Small intestine (tissue), 7 donors: Measurements from ENCODE around the gene DFFB. TPM values are rescaled to one million over a fixed set of nuclear protein-coding genes. Genes with fewer than 3 reads are reported as not detected.

Source experiments
- DNase-seq, 2 donors: peaks; one replicate each; pipeline versions ENCODE4 v3.0.0 to v3.0.0-alpha.2; 2013
- FAIRE-seq: peaks from 2 replicates; lab custom pipeline; 2012; peaks lifted over from hg19 to GRCh38; lab: Jason Lieb, UNC
- H3K27ac ChIP-seq, 3 donors: one replicate each; pipeline ENCODE4 v1.5.1; 2013; ENCODE audit warnings: low read length in 2 of 3, mild to moderate bottlenecking in 2 of 3, control low read depth in 1 of 3, inconsistent platforms in 1 of 3, low read depth in 1 of 3, moderate library complexity in 1 of 3
- H3K27me3 ChIP-seq, 3 donors: one replicate each; pipeline ENCODE4 v1.6.1; 2013; ENCODE audit warnings: low read length in 3 of 3, inconsistent platforms in 1 of 3; ENCODE audit not compliant: control insufficient read depth in 3 of 3, insufficient read depth in 3 of 3
- H3K36me3 ChIP-seq, 3 donors: one replicate each; pipeline ENCODE4 v1.6.1; 2013; ENCODE audit warnings: low read length in 3 of 3, inconsistent platforms in 1 of 3, low read depth in 1 of 3, mild to moderate bottlenecking in 1 of 3, moderate library complexity in 1 of 3; ENCODE audit not compliant: control insufficient read depth in 3 of 3, insufficient read depth in 2 of 3
- H3K4me1 ChIP-seq, 3 donors: one replicate each; pipeline ENCODE4 v1.6.1; 2013; ENCODE audit warnings: low read length in 2 of 3, inconsistent platforms in 1 of 3, low read depth in 1 of 3, mild to moderate bottlenecking in 1 of 3, moderate library complexity in 1 of 3; ENCODE audit not compliant: control insufficient read depth in 3 of 3, insufficient read depth in 2 of 3
- H3K4me3 ChIP-seq, 3 donors: one replicate each; pipeline ENCODE4 v1.5.1; 2013; ENCODE audit warnings: low read length in 3 of 3, control low read depth in 1 of 3, inconsistent platforms in 1 of 3, low read depth in 1 of 3, mild to moderate bottlenecking in 1 of 3, moderate library complexity in 1 of 3
- H3K9me3 ChIP-seq, 2 donors: one replicate each; pipeline ENCODE4 v1.6.1; 2013; ENCODE audit warnings: low read depth in 1 of 2, low read length in 1 of 2; ENCODE audit not compliant: control insufficient read depth in 2 of 2, insufficient read depth in 1 of 2
- WGBS, 3 donors: extraction: QIAGEN DNeasy Blood & Tissue Kit; methylation state at CpG; one replicate each; pipeline ENCODE4 v1.1.7; 2013; 5-methylcytosine and 5-hydroxymethylcytosine counted together
- polyA plus RNA-seq, 4 donors: library from polyadenylated mRNA; stranded (reverse) in 3 of 4; unstranded in 1 of 4; fragments of 200-250 nt in 3 of 4; fragments of 120-200 nt in 1 of 4; gene quantifications; one replicate each; pipeline versions ENCODE4 v1.2.1 to v1.2.3, GENCODE V29; 2013
- donor health status: healthy with polysubstance abuse.
- donor health status: control.
- donor health status: control.
- donor health status: Bipolar disorder and iron deficiency.
- donor health status: healthy.

Gene DFFB
- polyA plus RNA-seq, 4 donors = 8.7 to 22.6 (median 11.9) TPM

- H3K4me3 ChIP-seq = no peak overlapping the region
- DNase-seq = peak in 1 of 2 donors; percentile 18
- FAIRE-seq = no peak
Observed at GRCh38 chr1:3902571-3903091, 45.4 kb downstream of the DFFB start.

DNA sequence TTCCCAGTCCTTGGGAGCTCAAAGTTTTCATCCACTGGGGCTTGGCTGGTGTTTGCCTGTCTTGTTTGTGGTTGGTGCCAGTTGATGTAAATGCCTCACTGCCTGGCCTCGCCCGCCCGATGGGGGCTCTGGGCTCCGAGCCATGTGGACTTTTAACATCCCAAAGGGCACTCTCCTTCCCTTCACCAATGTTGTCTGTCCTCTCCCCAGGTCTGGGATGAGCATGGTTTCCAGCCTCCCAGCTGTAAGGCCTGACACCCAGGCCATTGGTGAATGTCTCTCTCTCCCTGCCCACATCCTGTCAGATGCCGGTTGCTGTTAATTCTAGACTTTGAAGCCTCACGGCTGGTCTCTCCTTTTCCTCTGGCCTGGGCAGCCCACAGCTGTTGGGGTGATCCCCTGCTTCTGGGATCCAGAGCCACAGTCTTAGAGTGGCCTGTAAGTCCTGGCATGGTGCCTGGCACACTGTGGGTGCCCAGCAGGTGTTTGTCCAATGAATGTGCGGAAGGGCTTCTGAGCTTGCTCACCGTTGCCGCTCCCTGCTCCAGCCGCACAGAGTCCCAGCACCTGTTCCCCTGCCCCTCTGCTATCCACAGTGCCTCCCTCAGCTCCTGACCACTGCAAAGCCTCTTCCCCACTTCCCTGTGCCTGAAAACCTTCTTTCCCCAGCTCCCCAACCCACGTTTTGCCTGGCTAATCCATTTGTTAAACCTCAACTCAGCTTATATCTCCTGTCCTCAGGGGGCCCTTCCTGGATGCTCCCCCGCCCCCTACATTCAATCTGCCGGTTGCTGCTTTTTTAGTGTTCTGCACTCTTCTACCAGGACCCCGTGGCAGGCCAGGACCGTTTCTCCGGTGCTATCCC, 46.1 kb downstream of the DFFB start:
- H3K4me1 ChIP-seq = peaks cover 0 to 2% (median 0%) of the 10 kb centered on the region in 3 donors
- H3K27me3 ChIP-seq = no peaks in the 10 kb centered on the region
- no peaks in the 10 kb centered on the region for H3K36me3 ChIP-seq
- H3K4me3 ChIP-seq = no peak overlapping the region
- DNase-seq = peak in 1 of 2 donors; percentile 65
- H3K27ac ChIP-seq = no peak overlapping the region
- H3K9me3 ChIP-seq = peaks cover 0 to under 1% of the 10 kb centered on the region in 2 donors
- no peak for FAIRE-seq
- WGBS, 3 donors = 11 to 56% (median 45%) methylated on average over 16 of the region's 16 CpGs

More at GRCh38 chr1:3902571-3903091, 45.4 kb downstream of the DFFB start:
- Histone ChIP-seq H3K27ac (no peak overlapping the region), H3K27me3 (no peaks in the 10 kb centered on the region), H3K4me1 (peaks cover 0 to 2% (median 0%) of the 10 kb centered on the region in 3 donors), H3K36me3 (no peaks in the 10 kb centered on the region), H3K9me3 (peaks cover 0 to 8% of the 10 kb centered on the region in 2 donors)
- 21 to 57% (median 32%) methylated on average over 10 of the region's 10 CpGs for WGBS, 3 donors

GRCh38 chr1:3904006-3904842, 46.9 kb downstream of the DFFB start:
- FAIRE-seq = no peak
- Histone ChIP-seq H3K9me3 (no peaks in the 10 kb centered on the region), H3K4me3 (no peak overlapping the region), H3K4me1 (peaks cover 0 to 1% (median 0%) of the 10 kb centered on the region in 3 donors), H3K27ac (no peak overlapping the region), H3K27me3 (peaks cover 0 to 2% (median 0%) of the 10 kb centered on the region in 3 donors), H3K36me3 (no peaks in the 10 kb centered on the region)
- 78 to 85% (median 79%) methylated on average over 21 to 24 of the region's 24 CpGs for WGBS, 3 donors
- DNase-seq = no peak

- FAIRE-seq = no peak
- 89 to 95% (median 91%) methylated on average over 4 of the region's 4 CpGs for WGBS, 3 donors
- H3K27me3 ChIP-seq = peaks cover 0 to 2% (median 0%) of the 10 kb centered on the region in 3 donors
Observed at GRCh38 chr1:3904843-3905185, 47.5 kb downstream of the DFFB start.

GRCh38 chr1:3905266-3905952, 48.1 kb downstream of the DFFB start:
- Histone ChIP-seq H3K9me3 (no peaks in the 10 kb centered on the region), H3K27me3 (peaks cover 0 to 2% (median 0%) of the 10 kb centered on the region in 3 donors), H3K4me1 (no peaks in the 10 kb centered on the region), H3K27ac (no peak overlapping the region), H3K36me3 (no peaks in the 10 kb centered on the region), H3K4me3 (no peak overlapping the region)
- FAIRE-seq (no peak), DNase-seq (no peak)
- WGBS, 3 donors = 91 to 93% (median 93%) methylated on average over 19 of the region's 19 CpGs

More at GRCh38 chr1:3904843-3905185, 47.5 kb downstream of the DFFB start:
- Histone ChIP-seq H3K4me3 (no peak overlapping the region), H3K9me3 (no peaks in the 10 kb centered on the region), H3K36me3 (no peaks in the 10 kb centered on the region), H3K4me1 (no peaks in the 10 kb centered on the region), H3K27ac (no peak overlapping the region)
- no peak for DNase-seq

GRCh38 chr1:3905953-3906671, 48.8 kb downstream of the DFFB start:
- FAIRE-seq (no peak), DNase-seq (peak in 1 of 2 donors; percentile 15)
- peaks cover 0 to 2% (median 2%) of the 10 kb centered on the region in 3 donors for H3K27me3 ChIP-seq
- no peaks in the 10 kb centered on the region for H3K4me1 ChIP-seq
- no peaks in the 10 kb centered on the region for H3K36me3 ChIP-seq
- no peaks in the 10 kb centered on the region for H3K9me3 ChIP-seq
- H3K4me3 ChIP-seq = no peak overlapping the region
- WGBS, 3 donors = 77 to 82% (median 79%) methylated on average over 18 of the region's 18 CpGs
- H3K27ac ChIP-seq = no peak overlapping the region

- no peaks in the 10 kb centered on the region for H3K36me3 ChIP-seq
- H3K27me3 ChIP-seq = peaks cover 0 to 2% (median 2%) of the 10 kb centered on the region in 3 donors
- no peaks in the 10 kb centered on the region for H3K9me3 ChIP-seq
- H3K27ac ChIP-seq = no peak overlapping the region
- FAIRE-seq = no peak
- WGBS, 3 donors = 86 to 92% (median 89%) methylated on average over 11 of the region's 11 CpGs
- DNase-seq = no peak
- no peak overlapping the region for H3K4me3 ChIP-seq
- no peaks in the 10 kb centered on the region for H3K4me1 ChIP-seq
Observed at GRCh38 chr1:3906672-3907020, 49.4 kb downstream of the DFFB start.
